Testis (tissue), 2 donors: ENCODE results near the gene IPO11.

Source experiments
- CTCF ChIP-seq, 3 experiments: fragments of 450-650 bp in 2 of 3; fragments of 200-600 bp in 1 of 3; sonication (generic) in 1 of 3; IDR thresholded peaks; one replicate each; pipeline ENCODE4 v1.5.1; 2016 to 2019; ENCODE audit warnings: antibody characterized with exemption in 3 of 3, mild to moderate bottlenecking in 2 of 3, moderate library complexity in 1 of 3
- POLR2A ChIP-seq: fragments of 450-650 bp; IDR thresholded peaks from one replicate; pipeline ENCODE4 v1.6.1; 2017; ENCODE audit warnings: antibody characterized with exemption, mild to moderate bottlenecking, moderate library complexity

DNA sequence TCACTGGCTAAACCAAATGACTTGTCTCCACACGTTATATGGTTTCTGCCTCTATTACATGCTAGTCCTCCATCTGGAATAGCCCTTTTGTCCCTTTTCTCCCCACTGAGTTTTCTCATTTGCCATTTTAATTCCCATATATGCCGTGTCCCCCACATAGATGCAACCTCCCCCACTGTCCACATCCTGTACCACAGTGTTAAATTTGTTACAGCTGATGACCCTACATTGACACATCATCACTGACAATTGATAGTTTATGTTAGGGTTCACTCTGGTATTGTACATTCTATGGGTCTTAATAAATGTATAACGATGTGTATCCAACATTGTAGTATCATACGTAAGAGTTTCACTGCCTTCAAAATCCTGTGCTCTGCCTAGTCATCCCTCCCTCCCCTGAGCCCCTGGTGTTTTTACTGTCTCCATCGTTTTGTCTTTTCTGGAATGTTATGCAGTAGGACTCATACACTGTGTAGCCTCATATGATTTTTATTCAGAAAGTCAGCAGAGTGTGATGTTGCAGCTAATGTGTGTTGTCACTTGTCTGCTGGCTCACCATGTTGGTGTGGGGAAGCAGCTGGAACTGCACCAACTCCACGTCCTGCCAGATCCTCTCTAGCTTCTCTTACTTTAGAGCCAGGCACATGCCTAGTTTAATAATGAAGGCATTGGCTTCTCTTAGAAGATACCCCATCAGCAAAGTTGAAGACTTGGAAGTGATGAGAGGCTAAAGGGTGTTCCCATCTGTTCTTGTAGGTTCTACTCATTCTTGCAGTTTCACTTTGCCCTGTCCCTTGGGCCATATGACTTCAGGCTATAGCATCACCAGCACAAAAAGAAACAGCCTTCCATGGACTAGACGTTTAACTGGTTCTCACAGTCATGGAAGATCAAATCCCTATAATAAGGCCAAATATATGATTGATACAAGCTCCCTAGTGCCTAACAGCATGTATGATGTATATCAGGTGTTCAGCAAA lies 196.3 kb downstream of the IPO11 start:
- TF ChIP-seq CTCF (IDR thresholded peaks at IDR 0.05) (no peak), POLR2A (no peak)
